Panc1 (cell line): Measurements from ENCODE around the gene MYLK2.

ENCODE experiments used
- CTCF ChIP-seq: fragments of 450-650 bp; IDR thresholded peaks from 2 replicates; pipeline ENCODE4 v1.5.1; 2017; ENCODE audit warnings: mild to moderate bottlenecking
- REST ChIP-seq, 2 experiments: IDR thresholded peaks; 2 replicates each; pipeline ENCODE4 v1.6.1; 2011 to 2012; ENCODE audit warnings: low read depth in 2 of 2, control low read depth in 1 of 2, low read length in 1 of 2, mild to moderate bottlenecking in 1 of 2, moderate library complexity in 1 of 2; ENCODE audit not compliant: insufficient read depth in 1 of 2
- SIN3A ChIP-seq: IDR thresholded peaks from 2 replicates; pipeline ENCODE4 v1.6.1; 2012; ENCODE audit warnings: low read depth, mild to moderate bottlenecking, low read length, moderate library complexity, borderline replicate concordance; ENCODE audit not compliant: insufficient read depth

DNA sequence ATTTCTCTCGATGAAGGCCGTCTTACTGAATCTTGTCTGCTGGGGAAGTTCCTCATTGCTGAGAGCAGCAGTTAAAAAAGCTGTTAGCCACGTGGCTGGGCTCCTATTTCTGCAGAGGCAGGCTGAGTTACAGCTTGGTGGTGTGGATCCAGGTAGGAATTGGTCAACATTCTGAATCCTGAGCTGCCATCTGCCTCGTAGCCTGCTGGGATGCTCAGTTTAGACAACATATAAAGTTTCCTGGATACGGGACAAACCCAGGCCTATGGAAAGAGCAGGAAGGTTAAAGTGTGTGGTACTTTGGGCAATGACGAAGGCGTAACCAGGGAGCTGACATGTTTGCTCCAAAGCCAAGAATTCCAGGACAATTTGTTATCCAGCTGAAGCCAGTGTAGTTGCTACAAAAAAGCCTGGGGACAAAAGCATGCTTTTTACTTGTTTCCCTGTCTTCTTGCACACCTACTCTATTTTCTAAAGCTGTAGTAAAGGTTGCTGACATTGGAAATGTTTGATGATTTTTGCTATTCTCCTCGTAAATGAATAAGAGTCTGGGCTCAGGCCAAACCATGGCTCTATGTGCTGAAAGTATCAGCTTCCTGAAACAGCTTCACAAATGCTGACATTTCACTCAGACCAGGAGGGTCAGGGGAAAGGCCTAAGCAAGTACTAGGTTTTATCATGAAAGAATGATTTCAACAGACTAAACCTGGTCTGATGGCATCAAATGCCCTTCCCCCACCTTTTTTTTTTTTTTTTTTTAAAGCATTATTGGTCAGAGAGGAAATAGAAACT is 12.4 kb upstream of the MYLK2 start:
- TF ChIP-seq CTCF (no peak), REST (IDR thresholded peaks at IDR 0.05; ENCODE audit: insufficient read depth in 1 of 2, low read depth in 2 of 2, low read length in 1 of 2) (no peak), SIN3A (no peak)
